Stromal cell of bone marrow (primary cell): ENCODE data around the gene ZNF319.
"Not testable (repeated sequence)": the region's sequence is repeated elsewhere in the genome, so short reads cannot be mapped to it uniquely, and the experiment has no call there.

Experiments used
- DNase-seq: peaks from one replicate; pipeline ENCODE4 v3.0.0-alpha.2; 2012; ENCODE audit warnings: low read depth

The ZNF319 gene

DNA sequence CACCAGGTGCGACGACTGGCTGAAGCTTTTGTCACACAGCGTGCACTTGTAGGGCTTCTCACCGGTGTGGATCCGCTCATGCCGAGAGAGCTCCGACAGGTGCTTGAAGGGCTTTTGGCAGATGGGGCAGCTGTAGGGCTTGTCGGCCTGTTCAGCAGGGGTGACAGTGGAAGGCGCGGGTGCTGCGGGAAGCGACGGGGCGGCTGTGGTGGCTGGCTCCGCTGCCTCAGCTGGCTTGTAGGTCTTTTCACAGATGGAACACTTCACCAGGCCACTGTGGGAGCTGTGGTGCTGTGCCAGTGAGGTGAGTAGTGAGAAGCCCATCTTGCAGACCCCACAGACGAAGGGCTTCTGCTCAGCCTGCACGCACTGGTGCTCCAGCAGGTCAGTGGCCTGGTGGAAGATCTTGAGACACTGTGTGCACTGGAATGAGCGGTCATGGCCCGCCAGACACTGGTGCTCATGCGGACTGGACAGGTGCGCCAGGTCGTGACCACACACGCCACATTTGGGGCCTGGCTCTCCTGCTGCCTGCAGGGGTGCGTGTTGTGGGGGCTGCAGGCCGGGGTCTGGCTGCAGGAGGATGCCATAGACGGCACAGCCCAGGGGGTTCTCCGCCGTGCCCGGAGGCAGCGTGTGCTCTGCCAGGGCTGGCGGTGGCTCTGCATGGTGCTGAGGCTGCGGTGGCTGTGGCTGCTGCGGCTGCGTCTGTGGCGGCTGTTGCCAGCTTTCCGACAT is 2.8 kb downstream of the ZNF319 start:
- no peak for DNase-seq

DNA sequence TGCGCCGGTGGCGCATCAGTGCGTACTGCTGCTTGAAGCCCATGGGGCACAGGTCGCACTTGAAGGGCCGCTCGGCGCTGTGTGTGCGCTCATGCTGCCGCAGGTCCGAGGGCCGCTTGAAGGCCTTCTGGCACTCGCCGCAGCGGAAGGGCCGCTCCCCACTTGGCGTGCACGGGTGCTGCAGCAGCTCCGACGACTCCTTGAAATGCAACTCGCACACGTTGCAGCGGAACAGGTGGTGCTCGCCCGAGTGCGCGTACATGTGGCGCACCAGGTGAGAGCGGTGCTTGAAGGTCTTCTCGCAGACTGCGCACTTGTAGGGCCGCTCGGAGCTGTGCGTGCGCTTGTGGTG is 3.3 kb downstream of the ZNF319 start:
- DNase-seq: no peak

DNA sequence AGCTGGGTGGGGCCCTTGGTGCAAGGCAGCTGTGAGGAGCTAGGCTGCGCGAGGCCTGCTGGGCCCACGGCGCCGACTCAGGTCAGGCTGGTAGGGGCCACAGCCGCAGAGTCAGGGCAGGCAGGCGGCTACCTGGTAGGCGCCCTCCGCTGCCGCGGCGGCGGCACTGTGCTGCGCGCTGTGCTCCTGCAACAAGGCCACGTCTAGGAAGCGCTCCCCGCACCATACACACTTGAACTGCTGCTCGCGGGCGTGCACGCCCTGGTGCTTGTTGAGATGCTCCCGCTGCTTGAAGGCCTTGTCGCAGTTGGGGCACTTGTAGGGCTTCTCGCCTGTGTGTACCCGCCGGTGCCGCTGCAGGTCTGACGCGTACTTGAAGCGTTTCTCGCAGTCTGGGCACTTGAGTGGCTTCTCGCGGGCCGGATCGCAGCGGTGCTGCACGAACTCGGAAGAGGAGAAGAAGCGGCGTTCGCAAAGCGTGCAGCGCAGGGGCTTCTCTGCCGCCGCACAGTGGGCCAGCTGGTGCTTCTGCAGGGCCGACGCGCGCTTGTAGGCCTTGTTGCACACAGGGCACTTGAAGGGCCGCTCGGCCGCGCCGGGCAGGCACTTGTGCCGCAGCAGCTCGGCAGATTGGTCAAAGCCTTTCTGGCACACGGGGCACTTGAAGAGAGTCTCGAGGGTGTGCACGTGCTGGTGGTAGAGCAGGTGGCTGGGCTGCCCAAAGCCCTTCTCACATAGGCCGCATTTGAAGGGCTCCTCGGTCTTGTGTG is 3.9 kb downstream of the ZNF319 start:
- DNase-seq: no peak

DNA sequence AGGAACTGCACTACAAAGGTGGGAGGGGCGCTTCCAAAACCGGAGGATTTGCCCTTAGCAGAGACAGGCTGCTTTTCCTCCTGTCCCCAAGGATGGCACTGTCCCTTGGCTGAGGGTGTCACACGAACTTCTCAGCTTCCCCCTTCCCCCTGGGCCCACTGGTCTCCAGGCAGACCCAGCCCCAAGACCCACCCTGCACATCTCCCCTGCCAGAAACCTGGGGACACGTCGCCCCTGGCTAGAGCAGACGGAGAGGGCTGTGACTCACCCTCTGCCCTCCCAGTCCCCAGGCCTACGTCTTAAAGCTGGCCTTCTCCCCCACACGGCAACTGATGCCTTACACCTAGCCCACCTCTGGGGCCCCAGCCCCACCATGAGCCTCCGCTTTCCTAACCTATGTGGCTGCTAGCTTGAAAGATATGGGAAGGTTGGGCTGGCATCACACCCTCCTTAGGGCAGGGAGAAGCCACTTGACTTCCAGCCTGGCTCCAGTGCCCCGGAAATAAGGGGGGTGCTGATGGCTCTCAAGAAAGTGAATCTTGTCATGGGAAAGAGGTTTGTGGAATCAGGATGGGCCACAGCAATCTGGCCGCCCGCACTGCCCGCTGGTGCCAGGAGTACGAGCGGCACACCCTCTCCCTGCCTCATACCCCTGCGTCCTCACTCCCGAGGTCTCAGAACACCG is 4.6 kb downstream of the ZNF319 start:
- no peak for DNase-seq

DNA sequence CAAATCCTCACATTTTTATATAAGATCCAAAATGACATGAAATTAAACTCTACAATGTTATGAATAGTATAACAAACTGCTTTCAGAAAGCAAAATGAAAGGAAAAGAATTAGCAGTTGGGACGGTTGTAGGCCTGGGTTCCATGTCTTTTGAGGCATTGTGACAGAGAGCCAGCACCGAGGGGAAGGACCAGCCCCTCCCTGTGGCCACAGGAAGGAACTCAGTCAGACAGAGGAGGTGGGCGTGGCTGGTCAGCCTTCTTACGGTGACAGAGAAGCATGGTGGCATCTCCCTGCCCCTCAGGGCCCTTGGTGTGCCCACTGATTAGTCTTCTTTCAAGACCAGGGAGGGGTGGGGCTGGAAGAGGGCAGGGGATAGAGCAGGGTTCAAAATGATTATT is 5.7 kb downstream of the ZNF319 start:
- no peak for DNase-seq

DNA sequence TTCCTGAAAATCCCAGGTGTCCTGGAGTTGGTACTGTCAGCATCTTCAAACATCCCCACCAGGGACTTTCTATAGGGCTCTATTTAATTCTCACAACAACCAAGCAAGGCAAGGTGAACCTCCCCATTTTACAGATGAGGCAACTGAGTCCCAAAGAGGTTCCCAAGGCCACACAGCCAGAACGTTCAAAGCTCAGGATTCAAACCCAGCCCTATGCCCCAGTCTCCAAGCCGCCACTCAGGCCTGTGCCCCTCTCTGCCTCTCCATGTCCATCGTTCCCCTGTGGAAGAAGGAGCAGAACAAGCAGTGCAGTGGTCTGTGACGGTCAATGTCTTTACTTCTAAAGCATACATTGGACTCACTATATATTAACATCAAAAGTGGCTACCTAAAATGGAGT is 6.1 kb downstream of the ZNF319 start:
- no peak for DNase-seq

DNA sequence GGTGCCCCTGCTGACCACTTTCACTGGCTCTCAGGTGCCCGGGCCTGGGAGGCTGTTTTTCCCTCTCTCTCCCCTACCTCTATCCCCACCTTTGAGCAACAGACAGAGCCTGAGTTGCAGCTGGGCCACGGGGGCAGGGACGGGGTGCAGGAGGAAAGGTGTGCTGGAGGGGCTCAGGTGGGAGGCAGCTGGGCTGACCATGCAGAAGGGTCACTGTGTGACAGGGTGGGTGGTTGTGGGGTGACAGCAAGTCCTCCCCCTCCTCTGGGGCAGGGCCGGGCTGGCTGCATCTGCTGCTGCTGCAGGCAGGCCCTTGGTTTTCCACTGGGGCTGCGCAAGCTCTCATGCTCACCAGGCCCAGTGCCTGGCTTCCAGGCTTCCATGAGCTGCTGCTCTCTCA is 6.6 kb downstream of the ZNF319 start:
- DNase-seq: no peak

DNA sequence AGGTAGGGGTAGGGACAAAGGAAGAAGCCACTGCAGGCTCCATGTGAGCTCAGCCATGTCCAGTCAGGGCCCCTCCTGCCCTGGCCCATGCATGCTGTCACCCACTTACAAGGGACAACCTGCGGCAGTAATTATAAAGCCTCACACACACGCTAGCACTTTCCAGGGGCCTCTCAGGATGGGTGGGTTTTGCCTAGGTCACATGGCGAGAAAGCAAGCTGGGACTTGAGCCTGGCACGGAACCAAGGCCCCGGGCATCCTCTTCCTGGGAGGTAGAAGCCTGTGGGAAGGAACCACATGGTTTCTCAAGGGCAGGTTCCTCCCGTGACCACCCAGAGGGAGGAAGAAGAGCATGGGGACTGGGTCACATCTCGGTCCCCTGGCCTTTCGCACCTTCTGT is 7.0 kb downstream of the ZNF319 start:
- no peak for DNase-seq

DNA sequence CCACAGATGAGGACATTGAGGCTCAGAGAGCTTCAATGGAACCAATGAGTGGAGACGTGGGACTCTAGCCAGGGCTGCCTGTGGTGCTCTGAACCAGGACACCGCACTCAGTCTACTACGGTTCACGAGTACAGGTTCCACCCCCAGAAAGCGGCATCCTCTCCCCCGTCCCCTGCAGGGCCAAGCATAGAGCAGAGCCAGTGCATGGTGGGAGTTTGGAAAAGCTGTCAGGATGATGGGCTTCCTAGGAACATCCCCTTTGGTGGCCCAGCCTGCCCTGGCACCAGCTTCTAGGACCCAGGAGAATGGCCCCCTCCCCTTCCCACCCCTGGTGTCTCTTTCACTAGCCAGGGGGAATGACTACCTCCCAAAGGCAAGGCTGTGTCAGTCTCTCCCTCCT is 8.4 kb downstream of the ZNF319 start:
- DNase-seq: no peak

DNA sequence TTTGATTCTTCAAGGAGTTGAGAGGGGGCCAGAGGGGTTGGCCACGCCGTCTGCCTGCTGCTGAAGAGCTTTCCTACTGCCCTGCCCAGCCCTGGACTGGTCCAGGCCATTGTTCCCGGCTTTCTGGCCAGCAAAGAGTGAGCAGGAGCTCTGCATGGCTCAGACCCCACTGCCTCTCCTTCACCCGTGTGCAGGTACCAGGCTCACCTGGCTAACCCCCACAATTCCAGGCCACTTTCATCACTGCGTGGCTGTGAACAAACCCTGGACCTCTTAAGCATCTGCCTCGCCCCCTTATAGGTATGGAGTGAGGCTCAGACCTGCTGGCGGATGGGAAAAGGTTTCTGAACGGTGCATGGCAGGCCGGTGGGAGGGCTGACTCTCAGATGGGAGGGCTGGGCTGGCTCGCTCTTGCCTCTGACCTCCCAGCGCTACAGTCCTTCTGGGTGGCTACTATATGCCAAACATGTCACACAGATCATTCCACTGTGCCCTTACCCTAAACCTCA is 8.9 kb downstream of the ZNF319 start:
- no peak for DNase-seq

DNA sequence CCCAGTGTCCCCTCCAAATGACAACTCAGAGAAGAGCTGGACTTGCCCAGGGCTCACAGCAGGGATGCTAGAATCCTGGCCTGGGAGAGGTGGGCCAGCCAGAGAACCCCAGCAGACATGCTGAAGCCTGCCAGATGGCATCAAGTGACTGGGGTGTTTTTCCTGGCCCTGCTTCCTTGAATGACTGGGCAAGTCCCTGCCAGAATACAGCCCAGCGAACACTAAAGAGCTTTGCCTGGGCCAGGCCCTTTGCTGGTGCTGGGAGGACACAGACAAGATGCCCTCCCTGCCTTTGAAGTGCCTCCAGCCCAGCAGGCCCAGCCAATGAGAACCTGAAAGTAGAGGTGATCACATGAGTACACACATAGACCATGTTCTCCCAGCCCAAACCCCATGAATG is 11.5 kb downstream of the ZNF319 start:
- DNase-seq: no peak

DNA sequence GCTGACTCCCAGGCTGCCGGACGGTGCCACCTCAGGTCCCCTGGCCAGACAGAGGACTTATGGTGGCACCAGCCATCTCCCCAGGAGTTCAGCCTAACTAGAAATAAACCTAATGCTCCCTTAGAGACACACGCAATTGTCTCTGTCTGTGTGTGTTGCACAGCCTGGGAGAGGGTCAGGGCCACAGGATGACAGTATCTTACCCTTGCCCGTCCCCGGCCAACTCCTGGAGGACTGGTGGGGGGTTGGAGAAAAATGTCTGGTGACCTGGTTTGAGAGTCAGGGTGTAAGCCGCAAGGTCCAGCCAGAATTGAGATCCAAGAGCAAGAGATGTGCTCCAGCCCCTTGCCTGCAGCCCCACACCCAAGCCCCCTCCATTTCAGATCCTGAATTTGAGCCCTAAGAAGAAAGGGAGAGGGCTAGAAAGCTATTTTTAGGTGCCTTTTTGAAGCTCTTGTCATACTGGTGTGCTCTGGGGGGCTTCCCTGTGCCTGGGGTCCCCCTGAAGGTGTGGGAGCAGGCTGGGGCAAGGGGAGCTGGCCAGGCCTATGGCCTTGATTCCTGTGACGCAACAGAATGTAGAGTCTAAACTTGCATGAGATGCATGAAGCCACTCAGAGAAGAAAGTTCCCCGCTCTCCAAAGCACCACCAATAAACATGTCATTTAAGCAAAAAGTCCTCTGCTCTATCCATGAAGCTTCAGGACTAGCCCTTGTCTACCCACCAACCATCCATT is 12.9 kb downstream of the ZNF319 start:
- DNase-seq: no peak

DNA sequence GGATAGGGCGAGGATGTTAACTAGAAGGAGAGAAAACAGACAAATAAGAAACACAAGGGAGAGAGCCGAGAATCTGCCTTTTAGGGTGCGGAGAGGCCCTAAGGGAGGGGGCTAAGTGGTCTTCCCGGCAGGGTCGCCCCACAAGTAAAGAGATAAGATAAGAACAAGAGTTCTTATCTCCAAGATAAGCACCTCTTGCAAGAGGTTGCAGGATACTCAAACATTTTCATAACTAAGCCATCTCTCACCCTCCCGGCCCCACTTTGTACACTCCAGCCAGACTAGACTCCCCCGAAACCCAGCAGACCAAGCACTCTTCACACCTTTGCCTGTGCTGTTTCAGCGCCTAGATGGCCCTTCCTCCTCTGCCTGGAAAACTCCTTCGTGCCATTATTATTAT is 14.3 kb downstream of the ZNF319 start:
- no peak for DNase-seq

DNA sequence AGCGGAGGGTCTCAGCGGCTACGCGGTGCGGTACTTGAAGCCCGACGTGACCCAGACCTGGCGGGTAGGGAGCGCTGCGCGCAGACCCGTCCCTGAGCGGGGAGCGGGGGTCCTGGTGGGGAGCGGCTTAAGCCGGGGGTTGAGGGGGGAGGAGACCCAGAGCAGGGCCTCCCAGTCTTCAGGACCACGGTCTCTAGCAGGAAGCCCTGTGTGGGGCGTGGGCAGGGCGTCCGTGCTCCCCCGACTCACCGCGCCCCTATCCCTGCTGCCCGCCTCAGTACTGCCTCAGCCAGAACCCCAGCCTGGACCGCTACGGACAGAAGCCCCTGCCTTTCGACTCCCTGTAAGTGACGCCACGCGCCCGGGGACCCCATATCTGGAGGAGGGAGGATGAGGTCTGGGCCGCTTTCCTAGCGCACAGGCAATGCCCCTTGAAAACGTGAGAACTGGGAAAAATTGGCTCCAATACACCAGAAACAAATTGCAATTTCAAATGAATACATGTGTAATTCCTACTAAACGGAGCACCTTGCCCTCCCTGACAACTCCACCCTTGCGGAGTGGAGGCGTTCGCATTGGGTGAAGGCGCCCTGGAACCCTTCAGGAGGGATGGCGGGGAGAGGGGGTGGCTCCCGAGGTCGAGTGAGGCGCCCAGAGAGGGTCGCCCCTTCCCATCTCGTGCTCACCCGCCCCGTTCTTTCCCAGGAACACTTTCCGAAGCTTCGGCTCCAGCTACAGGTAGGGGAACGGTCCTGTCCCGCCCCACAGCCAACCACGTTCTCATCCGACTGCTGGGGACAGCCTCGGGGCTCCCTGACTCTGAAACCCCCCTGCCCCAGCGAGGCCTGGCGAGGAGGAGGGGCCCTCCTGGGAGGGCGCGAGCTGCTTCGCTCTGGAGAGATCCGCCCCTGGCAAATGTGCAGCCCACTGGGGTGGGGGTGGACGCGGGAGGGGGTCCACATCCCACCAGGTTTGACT is 15.0 kb downstream of the ZNF319 start:
- no peak for DNase-seq

DNA sequence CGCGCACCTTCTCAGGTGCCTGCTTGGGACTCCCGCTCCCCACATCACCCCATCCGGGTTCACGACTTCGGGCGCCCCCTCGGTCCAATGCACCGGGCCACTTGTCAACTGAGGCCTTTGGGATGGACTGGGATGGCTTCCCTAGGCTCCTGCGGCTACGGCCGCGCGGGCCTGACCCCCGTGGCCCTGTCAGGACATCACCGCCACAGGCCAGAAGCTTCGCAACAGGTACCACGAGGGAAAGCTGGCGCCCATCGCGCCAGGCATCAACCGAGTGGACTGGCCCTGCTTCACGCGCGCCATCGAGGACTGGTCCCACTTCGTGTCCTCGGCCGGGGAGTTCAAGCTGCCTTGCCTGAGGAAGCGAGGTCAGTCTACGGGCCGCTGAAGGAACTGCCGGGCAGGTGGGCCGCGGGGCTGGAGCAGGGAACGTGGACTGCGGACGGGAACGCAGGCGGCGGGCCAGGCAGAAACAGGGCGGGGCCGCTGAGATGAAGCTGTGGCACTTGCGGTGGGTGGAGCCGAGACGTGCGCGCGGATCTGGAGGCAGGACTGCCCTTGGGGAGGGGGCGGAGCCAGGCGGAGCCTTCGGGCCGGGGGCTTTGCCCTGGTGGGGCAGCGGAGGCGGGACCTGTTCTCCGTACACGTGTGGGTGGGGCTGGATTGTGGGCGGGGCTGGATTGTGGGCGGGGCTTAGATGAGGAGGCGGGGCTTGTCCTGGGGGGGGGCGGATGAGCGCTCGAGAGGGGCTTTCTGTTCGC is 15.8 kb downstream of the ZNF319 start:
- no peak for DNase-seq

DNA sequence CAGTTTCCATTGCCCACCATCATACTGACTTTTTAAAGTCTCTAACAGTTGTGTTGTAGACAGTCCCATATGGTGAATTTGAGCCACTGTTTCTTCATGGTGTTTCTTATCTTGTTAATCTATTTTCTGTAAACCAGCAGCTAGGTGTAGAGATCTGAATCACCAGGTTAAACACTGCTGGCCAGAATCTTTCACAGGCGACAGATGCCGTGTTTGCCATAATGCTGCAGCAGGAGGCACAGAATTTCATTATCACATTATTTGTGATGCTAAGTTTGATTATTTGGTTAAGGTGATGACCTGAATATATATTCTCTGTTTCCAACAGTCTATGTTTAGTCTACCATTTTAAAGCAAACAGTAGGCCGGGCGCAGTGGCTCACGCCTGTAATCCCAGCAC is 18.1 kb downstream of the ZNF319 start:
- DNase-seq: no peak

DNA sequence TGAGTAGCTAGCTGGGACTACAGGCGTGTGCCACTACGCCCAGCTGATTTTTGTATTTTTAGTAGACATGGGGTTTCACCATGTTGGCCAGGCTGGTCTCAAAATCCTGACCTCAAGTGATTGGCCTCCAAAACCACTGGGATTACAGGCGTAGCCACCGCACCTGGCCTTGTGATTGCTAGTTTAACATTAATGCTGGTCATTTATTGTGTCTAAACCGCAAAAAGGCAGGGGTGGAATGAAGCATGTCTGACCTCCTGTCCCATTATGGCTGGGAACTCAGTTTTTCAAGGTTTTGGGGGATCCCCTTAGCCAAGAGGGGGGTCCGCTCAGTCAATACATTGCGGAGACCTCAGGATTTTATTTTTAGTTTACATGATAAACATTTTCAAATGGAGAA is 18.8 kb downstream of the ZNF319 start:
- DNase-seq: no peak

DNA sequence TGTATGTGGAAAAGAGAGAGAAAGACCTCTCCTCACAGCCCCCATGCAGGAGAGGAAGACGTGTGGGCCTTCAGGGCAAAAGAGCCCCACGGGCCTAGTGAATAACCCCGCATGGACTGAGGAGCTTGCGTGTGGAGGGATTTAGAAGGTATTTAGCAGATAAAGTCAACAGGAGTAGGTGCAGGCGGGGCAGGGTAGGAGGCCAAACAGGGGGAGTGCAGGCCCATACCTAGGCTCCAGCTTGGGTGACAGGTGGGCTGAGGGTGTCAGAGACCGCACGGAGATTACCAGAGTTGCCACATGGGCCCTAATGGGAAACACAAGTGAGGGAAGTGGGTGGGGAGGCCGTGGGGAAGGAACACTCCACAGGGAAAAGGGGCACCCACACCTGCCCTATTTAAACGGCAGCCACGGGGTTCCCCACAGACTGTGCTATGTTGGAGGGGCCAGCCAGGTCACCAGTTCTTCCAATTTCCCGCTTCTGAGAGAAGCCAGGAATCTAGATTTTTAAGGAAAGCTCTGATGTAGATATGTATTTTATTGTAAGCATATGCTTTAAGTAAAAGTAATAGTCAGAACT is 21.4 kb downstream of the ZNF319 start:
- DNase-seq: no peak

DNA sequence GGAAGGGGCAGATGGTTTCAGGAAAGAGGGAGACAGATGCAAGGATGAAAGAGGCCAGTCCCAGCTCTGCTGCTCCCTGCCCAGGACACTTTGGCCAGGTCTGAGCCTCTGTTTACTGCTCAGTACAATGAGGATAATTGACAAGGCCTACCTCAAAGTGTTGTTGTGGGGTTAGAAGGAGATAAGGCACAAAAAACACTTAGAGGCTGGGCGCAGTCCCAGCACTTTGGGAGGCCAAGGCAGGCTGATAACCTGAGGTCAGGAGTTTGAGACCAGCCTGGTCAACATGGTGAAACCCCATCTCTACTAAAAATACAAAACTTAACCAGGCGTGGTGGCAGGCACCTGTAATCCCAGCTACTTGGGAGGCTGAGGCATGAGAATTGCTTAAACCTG is 22.4 kb downstream of the ZNF319 start:
- DNase-seq: not testable (repeated sequence)
